GM18526 (cell line): ENCODE data around the gene MAPK8IP2.

ENCODE experiments used
- POLR2A ChIP-seq: IDR thresholded peaks from 3 replicates; pipeline ENCODE4 v1.6.1; 2011; ENCODE audit not compliant: insufficient read length; ENCODE audit errors: extremely low read depth

Gene MAPK8IP2

GRCh38 chr22:50613291-50613981, 12.8 kb downstream of the MAPK8IP2 start:
- no peak for TF ChIP-seq POLR2A

GRCh38 chr22:50620593-50621355, 20.2 kb downstream of the MAPK8IP2 start:
- no peak for TF ChIP-seq POLR2A

- peak; percentile 46 for TF ChIP-seq POLR2A
These were observed 20.8 kb downstream of the MAPK8IP2 start for GRCh38 chr22:50621356-50621880.

- no peak for TF ChIP-seq POLR2A
These were observed 21.5 kb downstream of the MAPK8IP2 start for GRCh38 chr22:50621948-50622722.

GRCh38 chr22:50622723-50623327, 22.2 kb downstream of the MAPK8IP2 start:
- TF ChIP-seq POLR2A, result no peak

GRCh38 chr22:50624347-50625130, 23.9 kb downstream of the MAPK8IP2 start:
- no peak for TF ChIP-seq POLR2A

- no peak for TF ChIP-seq POLR2A
These were observed 24.6 kb downstream of the MAPK8IP2 start for GRCh38 chr22:50625131-50625567.

GRCh38 chr22:50625568-50626313, 25.1 kb downstream of the MAPK8IP2 start:
- no peak for TF ChIP-seq POLR2A

GRCh38 chr22:50626314-50626849, 25.8 kb downstream of the MAPK8IP2 start:
- no peak for TF ChIP-seq POLR2A

GRCh38 chr22:50626850-50627641, 26.5 kb downstream of the MAPK8IP2 start:
- no peak for TF ChIP-seq POLR2A

GRCh38 chr22:50627642-50628542, 27.3 kb downstream of the MAPK8IP2 start, which contains the start of gene ARSA:
Gene ARSA (minus strand): TSS chr22:50628152. CDS start chr22:50627779, 373 bp downstream.
- TF ChIP-seq POLR2A, result peak; percentile 58
